Stimulated activated CD4-positive, alpha-beta T cell treated with anti-CD3 and anti-CD28 coated beads, TNF-alpha, amount 100 ng/mL, for 1 hour (primary cell): ENCODE data around the gene NEURL1B.
"Not testable (repeated sequence)": the region's sequence is repeated elsewhere in the genome, so short reads cannot be mapped to it uniquely, and the experiment has no call there.

Experiments used
- DNase-seq, 3 donors: peaks; one replicate each; pipeline ENCODE4 v3.0.0-alpha.2; 2020; ENCODE audit warnings: low read depth in 3 of 3, low spot score in 1 of 3

NEURL1B gene

DNA sequence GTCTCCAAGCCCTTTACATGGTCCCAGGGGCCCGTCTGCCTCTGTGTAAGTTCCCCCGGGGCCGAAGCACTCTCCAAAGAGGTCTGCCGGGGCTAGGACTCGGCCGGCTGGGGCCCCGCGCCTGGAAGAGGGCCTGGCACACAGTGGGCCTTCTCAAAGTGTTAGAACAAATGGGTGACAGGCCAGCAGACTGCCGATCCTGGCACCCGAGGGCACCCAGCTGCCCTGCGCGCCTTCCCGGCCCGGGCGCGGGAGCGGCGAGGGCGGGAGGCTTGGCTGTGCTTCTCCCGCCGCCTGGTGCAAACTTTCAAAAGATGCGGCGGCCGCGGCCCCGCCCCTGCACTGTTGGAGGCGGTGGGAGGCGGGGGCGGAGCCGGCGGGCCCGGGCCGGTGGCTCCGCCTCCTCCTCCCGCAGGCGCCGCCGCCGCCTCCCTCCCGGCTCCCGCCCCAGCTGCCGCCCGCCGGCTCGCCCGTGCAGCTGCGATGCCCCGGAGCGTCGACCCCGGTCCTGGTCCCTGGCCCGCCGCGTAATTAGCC lies at the start of gene NEURL1B:
NEURL1B (plus strand) TSS at position 442 of the 537 bp plus-strand sequence. CDS start 144 bp downstream, outside the sequence.
- DNase-seq = peak in 1 of 3 donors; percentile 10

DNA sequence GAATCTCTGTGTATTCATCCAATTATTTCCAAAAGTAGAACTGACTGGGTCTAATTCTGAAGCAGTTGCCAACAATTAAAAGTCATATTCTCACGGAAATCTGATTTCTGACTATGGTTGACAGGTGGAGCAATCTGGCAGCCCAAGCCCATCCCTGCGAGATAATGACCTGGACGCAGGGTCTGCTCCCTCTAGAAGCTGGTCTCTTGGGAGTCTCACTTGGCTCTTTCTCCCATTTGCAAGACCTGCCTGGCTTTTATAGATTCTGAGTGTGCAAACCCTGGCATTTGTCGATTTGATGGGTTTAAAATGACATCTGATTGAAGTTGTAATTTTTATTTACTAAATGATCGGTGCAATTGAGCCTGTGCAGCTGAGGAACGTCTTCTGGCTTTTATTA lies 49.4 kb upstream of the NEURL1B start:
- DNase-seq = no peak

DNA sequence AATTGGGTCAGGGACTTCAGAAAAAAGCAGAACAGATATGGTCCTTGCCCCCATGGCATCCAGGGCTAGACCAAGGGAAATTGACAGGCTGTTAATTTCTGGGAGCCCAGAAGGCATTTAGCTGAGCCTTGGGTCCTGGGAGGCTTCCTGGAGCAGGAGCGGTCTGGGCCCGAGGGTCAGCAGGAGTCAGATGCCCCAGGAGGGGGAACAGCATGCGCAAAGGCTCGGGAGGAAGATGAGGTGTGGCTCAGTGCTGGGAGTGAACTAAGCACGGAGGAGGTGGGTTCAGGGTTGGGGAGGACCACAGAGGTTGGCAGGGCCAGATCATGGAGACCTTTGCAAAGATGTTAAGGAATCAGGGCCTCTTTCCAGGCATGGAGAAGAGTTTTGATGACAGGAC lies 48.2 kb upstream of the NEURL1B start:
- DNase-seq = no peak

GRCh38 chr5:172593306-172593705 lies 47.8 kb upstream of the NEURL1B start:
- no peak for DNase-seq

- no peak for DNase-seq
Observed at GRCh38 chr5:172593721-172594235, 47.3 kb upstream of the NEURL1B start.

DNA sequence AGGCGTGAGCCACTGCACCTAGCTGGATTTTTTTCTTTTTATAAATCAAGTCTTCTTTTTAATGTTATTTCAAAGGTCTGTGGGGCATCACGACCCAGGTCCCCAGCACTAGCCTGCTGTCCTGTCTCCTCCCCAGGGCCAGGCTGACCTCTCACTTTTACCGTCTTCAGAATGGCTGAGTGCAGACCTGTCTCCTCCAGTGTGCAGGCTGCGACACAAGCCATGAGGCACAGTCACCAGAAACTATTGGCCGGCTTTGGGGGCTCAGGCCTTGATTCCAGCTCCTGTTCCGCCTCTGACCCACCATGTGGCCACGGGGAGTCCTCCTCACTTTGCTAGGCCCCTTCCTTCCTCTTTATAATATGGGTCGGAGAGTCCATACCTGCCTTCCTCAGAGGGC lies 46.6 kb upstream of the NEURL1B start:
- DNase-seq = no peak

- DNase-seq = no peak
Observed at GRCh38 chr5:172594867-172595466, 46.1 kb upstream of the NEURL1B start.

DNA sequence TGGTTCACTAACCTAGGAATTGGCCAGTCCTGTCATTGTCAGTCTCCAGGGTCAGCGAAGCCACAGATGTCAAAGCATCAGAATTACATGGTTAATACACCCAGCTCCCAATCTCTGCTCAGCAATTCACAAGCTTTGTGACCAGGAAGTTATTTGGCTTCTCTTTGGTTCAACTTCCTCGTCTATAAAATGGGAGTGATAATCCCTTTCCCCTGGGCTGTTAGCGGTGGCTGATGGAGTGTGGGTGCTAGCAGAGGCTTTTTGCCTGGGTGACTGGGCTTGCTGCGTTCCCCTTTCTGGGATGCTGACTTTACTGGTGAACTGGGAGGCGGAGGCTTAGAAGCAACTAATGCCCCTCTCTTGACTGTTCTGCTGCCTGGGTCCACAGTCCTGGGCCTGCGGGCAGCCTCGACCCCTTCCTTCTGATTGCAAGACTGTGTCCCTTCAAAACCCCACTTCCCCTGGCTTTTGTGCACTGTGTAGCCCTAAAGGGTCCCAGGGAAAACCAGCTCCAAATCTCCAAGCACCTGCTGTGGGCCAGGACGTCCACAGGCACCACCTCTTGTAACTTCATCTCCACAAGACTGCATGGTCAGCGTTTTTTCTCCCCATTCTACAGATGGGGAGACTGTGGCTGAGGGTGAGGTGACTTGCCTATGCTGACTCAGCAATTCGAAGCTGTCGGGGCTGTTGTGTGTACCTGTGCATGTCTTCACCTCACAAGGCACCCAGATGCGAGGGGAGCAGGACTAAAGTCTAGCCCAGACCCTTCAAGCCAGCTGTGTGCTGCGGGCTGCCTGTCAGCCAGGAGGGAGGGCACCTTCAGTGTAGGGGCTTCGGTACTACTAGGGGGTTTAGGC lies 45.2 kb upstream of the NEURL1B start:
- no peak for DNase-seq

DNA sequence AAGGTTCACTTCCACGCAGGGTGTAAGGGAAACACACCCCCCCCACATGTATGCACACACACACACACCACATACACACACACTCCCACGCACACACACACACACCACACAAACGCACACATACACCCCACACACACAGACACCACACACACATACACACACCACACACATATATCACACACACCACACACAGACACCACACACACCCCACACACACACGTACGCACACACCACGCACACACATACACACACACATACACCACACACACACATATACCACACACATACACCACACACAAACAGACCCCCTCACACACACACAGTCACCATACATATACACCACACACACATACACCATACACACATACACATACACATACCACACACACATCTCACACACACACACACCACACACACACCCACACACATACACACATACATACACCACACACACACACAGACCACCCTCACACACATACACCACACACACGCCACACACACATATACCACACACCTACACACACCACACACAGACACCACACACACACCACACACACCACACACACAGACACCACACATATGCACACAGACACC lies 44.3 kb upstream of the NEURL1B start:
- DNase-seq = no peak

- DNase-seq = no peak
Observed at GRCh38 chr5:172597755-172598155, 43.3 kb upstream of the NEURL1B start.

GRCh38 chr5:172598251-172599203 lies 42.5 kb upstream of the NEURL1B start:
- DNase-seq = no peak

GRCh38 chr5:172599204-172599567 lies 41.9 kb upstream of the NEURL1B start:
- DNase-seq = no peak

DNA sequence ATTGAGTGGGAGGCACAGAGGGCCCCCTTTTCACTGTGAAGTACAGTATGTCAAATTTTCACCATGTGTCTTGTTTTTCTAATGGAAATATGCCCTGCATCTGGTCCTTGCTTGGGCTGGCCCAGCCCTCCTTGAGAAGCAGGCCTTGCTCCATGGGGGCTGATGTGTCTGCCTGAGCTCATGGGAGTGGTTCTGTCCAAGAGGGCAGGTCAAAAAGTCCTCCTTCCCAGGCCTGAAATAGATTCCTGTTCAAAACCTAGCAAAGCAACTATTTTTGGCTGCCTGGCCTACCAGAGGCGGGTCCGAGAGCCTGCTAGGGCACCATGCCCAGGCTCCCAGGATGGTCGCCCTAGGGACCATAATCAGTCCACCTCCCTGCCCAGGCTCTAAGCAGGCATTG lies 40.5 kb upstream of the NEURL1B start:
- no peak for DNase-seq

DNA sequence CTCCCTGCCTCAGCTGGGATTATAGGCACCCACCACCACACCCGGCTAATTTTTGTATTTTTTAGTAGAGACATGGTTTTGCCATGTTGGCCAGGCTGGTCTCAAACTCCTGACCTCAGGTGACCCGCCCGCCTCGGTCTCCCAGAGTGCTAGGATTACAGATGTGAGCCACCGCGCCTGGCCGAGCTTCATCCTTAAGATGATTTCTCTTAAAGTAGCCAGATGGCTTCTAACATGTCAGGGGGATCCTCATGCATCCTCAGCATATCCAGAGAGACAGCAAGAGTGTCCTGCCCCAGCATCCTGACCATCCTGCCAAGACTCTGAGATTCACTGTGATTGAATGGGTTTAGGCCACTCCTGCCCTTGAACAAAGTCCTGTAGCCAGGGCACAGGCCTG lies 39.5 kb upstream of the NEURL1B start:
- DNase-seq = not testable (repeated sequence)

DNA sequence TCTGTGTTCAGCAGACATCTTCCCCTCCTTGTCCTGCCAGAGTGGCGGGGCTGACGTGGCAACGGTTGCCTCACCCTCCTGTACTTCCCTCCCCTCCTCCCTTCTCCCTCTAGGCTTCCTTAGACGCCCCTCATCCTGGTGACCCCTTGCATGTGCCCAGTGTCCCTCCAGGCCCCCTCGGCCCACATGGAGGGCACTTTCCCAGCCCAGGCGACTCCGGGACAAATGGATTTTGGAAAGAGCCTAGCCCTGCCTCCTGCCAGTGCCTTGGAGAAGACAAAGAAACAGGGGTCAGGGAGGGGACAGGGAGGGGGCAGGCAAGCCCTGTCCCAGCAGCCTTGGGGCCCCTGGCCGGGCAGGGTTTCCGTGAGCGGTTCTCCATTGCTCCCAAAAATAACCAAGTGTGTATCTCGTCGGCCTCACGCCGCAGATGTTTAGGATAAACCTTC lies 38.3 kb upstream of the NEURL1B start:
- DNase-seq = no peak

GRCh38 chr5:172603251-172603806 lies 37.7 kb upstream of the NEURL1B start:
- no peak for DNase-seq

DNA sequence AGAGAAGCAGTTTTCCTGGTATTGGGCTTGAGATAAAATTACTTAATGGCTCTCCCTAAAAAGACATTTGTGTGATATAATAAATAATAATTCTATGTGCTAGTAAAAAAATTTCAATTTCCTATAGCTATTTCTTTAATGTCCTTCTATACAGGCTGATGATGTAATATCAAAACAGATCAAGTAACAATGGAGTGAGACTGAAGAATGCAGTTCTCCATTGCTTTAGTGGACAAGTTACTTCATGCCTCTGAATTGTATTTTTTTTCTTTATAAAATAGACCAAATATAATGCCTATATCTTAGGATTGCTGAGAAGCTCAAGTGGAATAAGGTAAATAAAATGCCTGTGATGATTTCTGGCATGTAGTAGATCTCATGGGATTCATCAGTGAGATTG lies 35.6 kb upstream of the NEURL1B start:
- no peak for DNase-seq

GRCh38 chr5:172606156-172606785 lies 34.8 kb upstream of the NEURL1B start:
- no peak for DNase-seq

- DNase-seq = no peak
Observed at GRCh38 chr5:172607213-172607793, 33.8 kb upstream of the NEURL1B start.
